ENCODE data around the gene PRICKLE2.

Gene PRICKLE2

GRCh38 chr3:64053117-64053516, 172.1 kb downstream of the PRICKLE2 start:
- Histone ChIP-seq H3K36me3 (ENCODE audit: insufficient read depth, low read length) (no peaks in the 10 kb centered on the region), H3K4me2 (ENCODE audit: low read length) (no peak overlapping the region), H3K79me2 (ENCODE audit: insufficient read depth, low read length) (no peaks in the 10 kb centered on the region), H4K20me1 (ENCODE audit: insufficient read depth, low read length) (no peaks in the 10 kb centered on the region), H3K4me3 (ENCODE audit: low read depth, low read length, poor library complexity, severe bottlenecking) (no peak overlapping the region), H3F3A (ENCODE audit: insufficient read depth, low read length) (no peaks in the 10 kb centered on the region), H3K9me3 (ENCODE audit: low read length) (no peaks in the 10 kb centered on the region), H3K9ac (ENCODE audit: low read length) (no peak overlapping the region), H3K9me2 (ENCODE audit: low read depth, low read length) (no peaks in the 10 kb centered on the region), H3K27me3 (ENCODE audit: insufficient read depth, low read length) (0 out of 2 replicates have a peak, but pooled peaks cover 4% of the 10 kb centered on the region), H3K4me1 (ENCODE audit: insufficient read depth, low read length, severe bottlenecking) (no peaks in the 10 kb centered on the region), H3K27ac (ENCODE audit: low read depth, low read length, poor library complexity, severe bottlenecking) (no peak overlapping the region), H2AFZ (ENCODE audit: low read length) (no peak overlapping the region)
- TF ChIP-seq CTCF (IDR thresholded peaks at IDR 0.05; ENCODE audit: low read length) (no peak), EZH2 (IDR thresholded peaks at IDR 0.05; ENCODE audit: borderline replicate concordance, low read length) (no peak)

GRCh38 chr3:64049832-64050231, 175.4 kb downstream of the PRICKLE2 start:
- H3K9me2 ChIP-seq (ENCODE audit: low read depth, low read length), result no peaks in the 10 kb centered on the region
- H3K9me3 ChIP-seq (ENCODE audit: low read length), result no peaks in the 10 kb centered on the region
- no peaks in the 10 kb centered on the region for H3K79me2 ChIP-seq (ENCODE audit: insufficient read depth, low read length)
- no peak overlapping the region for H3K9ac ChIP-seq (ENCODE audit: low read length)
- TF ChIP-seq CTCF (IDR thresholded peaks at IDR 0.05; ENCODE audit: low read length) (no peak), EZH2 (IDR thresholded peaks at IDR 0.05; ENCODE audit: borderline replicate concordance, low read length) (no peak)
- no peaks in the 10 kb centered on the region for H3K36me3 ChIP-seq (ENCODE audit: insufficient read depth, low read length)
- no peak overlapping the region for H3K27ac ChIP-seq (ENCODE audit: low read depth, low read length, poor library complexity, severe bottlenecking)
- H3K4me1 ChIP-seq (ENCODE audit: insufficient read depth, low read length, severe bottlenecking), result no peaks in the 10 kb centered on the region
- H3K27me3 ChIP-seq (ENCODE audit: insufficient read depth, low read length), result peaks cover 4% of the 10 kb centered on the region; the same call in 1 of the 2 replicates
- no peaks in the 10 kb centered on the region for H4K20me1 ChIP-seq (ENCODE audit: insufficient read depth, low read length)
- no peak overlapping the region for H3K4me3 ChIP-seq (ENCODE audit: low read depth, low read length, poor library complexity, severe bottlenecking)
- H3F3A ChIP-seq (ENCODE audit: insufficient read depth, low read length), result no peaks in the 10 kb centered on the region
- no peak overlapping the region for H3K4me2 ChIP-seq (ENCODE audit: low read length)
- H2AFZ ChIP-seq (ENCODE audit: low read length), result no peak overlapping the region

GRCh38 chr3:64049136-64049535, 176.1 kb downstream of the PRICKLE2 start:
- no peak overlapping the region for H3K9ac ChIP-seq (ENCODE audit: low read length)
- H3K9me2 ChIP-seq (ENCODE audit: low read depth, low read length), result no peaks in the 10 kb centered on the region
- H3F3A ChIP-seq (ENCODE audit: insufficient read depth, low read length), result no peaks in the 10 kb centered on the region
- no peak overlapping the region for H3K27ac ChIP-seq (ENCODE audit: low read depth, low read length, poor library complexity, severe bottlenecking)
- H4K20me1 ChIP-seq (ENCODE audit: insufficient read depth, low read length), result no peaks in the 10 kb centered on the region
- TF ChIP-seq CTCF (IDR thresholded peaks at IDR 0.05; ENCODE audit: low read length), result no peak
- TF ChIP-seq EZH2 (IDR thresholded peaks at IDR 0.05; ENCODE audit: borderline replicate concordance, low read length), result no peak
- H3K79me2 ChIP-seq (ENCODE audit: insufficient read depth, low read length), result no peaks in the 10 kb centered on the region
- H3K4me2 ChIP-seq (ENCODE audit: low read length), result no peak overlapping the region
- no peaks in the 10 kb centered on the region for H3K36me3 ChIP-seq (ENCODE audit: insufficient read depth, low read length)
- no peaks in the 10 kb centered on the region for H3K9me3 ChIP-seq (ENCODE audit: low read length)
- no peaks in the 10 kb centered on the region for H3K4me1 ChIP-seq (ENCODE audit: insufficient read depth, low read length, severe bottlenecking)
- no peak overlapping the region for H2AFZ ChIP-seq (ENCODE audit: low read length)
- H3K4me3 ChIP-seq (ENCODE audit: low read depth, low read length, poor library complexity, severe bottlenecking), result no peak overlapping the region
- peaks cover 4% of the 10 kb centered on the region; the same call in 1 of the 2 replicates for H3K27me3 ChIP-seq (ENCODE audit: insufficient read depth, low read length)
